ENCODE data around the gene COX8A. TPM values are rescaled to one million over a fixed set of nuclear protein-coding genes. Genes with fewer than 3 reads are reported as not detected.

Gene COX8A
- total RNA-seq, 1 donor from 2014 or later: 539 TPM

GRCh38 chr11:64020976-64021756, 46.7 kb downstream of the COX8A start:
- no peak for TF ChIP-seq CTCF (conservative IDR thresholded peaks at IDR 0.05; ENCODE audit: low read depth, low read length)
- H3K4me3 ChIP-seq (ENCODE audit: low read depth, low read length): no peak overlapping the region
- no peak for DNase-seq (ENCODE audit: low read depth)

GRCh38 chr11:64021757-64022093, 47.3 kb downstream of the COX8A start:
- no peak overlapping the region for H3K4me3 ChIP-seq (ENCODE audit: low read depth, low read length)
- no peak for TF ChIP-seq CTCF (conservative IDR thresholded peaks at IDR 0.05; ENCODE audit: low read depth, low read length)
- no peak for DNase-seq (ENCODE audit: low read depth)

- no peak for DNase-seq (ENCODE audit: low read depth)
- no peak for TF ChIP-seq CTCF (conservative IDR thresholded peaks at IDR 0.05; ENCODE audit: low read depth, low read length)
- no peak overlapping the region for H3K4me3 ChIP-seq (ENCODE audit: low read depth, low read length)
Observed at GRCh38 chr11:64022125-64022784, 47.8 kb downstream of the COX8A start.

GRCh38 chr11:64023712-64024710, 49.6 kb downstream of the COX8A start:
- no peak overlapping the region for H3K4me3 ChIP-seq (ENCODE audit: low read depth, low read length)
- DNase-seq (ENCODE audit: low read depth): no peak
- no peak for TF ChIP-seq CTCF (conservative IDR thresholded peaks at IDR 0.05; ENCODE audit: low read depth, low read length)

- no peak for TF ChIP-seq CTCF (conservative IDR thresholded peaks at IDR 0.05; ENCODE audit: low read depth, low read length)
Observed at GRCh38 chr11:64025205-64025604, 50.8 kb downstream of the COX8A start.

More at GRCh38 chr11:64025205-64025604, 50.8 kb downstream of the COX8A start:
- DNase-seq (ENCODE audit: low read depth): no peak
- H3K4me3 ChIP-seq (ENCODE audit: low read depth, low read length): no peak overlapping the region

Other genes starting within 250 kb of the COX8A start
- 12.7 and 17.4 TPM in 2 replicates for gene ZFTA, start 205.8 kb upstream of the COX8A start, total RNA-seq
- gene SPINDOC, start 161.2 kb upstream of the COX8A start, total RNA-seq: 50.9 and 57.4 TPM in 2 replicates
- 33.6 and 36.2 TPM in 2 replicates for gene MARK2, start 135.5 kb upstream of the COX8A start, total RNA-seq
- gene RCOR2, start 57.5 kb upstream of the COX8A start, total RNA-seq: 3.1 and 4.8 TPM in 2 replicates
- 17.6 and 19.4 TPM in 2 replicates for gene NAA40, start 35.6 kb upstream of the COX8A start, total RNA-seq
- 109 and 204 TPM in 2 replicates for gene OTUB1, start 11.8 kb downstream of the COX8A start, total RNA-seq
- gene FLRT1, start 61.3 kb downstream of the COX8A start, total RNA-seq: not detected in 2 replicates
- 18.7 and 27.8 TPM in 2 replicates for gene MACROD1, start 191.5 kb downstream of the COX8A start, total RNA-seq
- 275 and 315 TPM in 2 replicates for gene STIP1, start 211.6 kb downstream of the COX8A start, total RNA-seq
- gene FERMT3, start 232.1 kb downstream of the COX8A start, total RNA-seq: 0.29 and 2.8 TPM in 2 replicates

Measured in epithelial cell of proximal tubule (primary cell).